Aorta (tissue), 5 donors: ENCODE measurements around the gene FGFR4. TPM values are rescaled to one million over a fixed set of nuclear protein-coding genes. Genes with fewer than 3 reads are reported as not detected.

ENCODE experiments used
- ATAC-seq: fragments of 200-7000 bp; cut with Tn5 transposase; one replicate; pipeline ENCODE4 v1.9.1; 2022; ENCODE audit warnings: moderate library complexity; ENCODE audit not compliant: low FRiP score
- DNase-seq, 2 donors: peaks; one replicate each; pipeline ENCODE4 v3.0.0-alpha.2; 2020
- H3K27ac ChIP-seq, 2 donors: one replicate each; pipeline ENCODE4 v1.5.1; 2013; ENCODE audit warnings: low read length in 2 of 2, mild to moderate bottlenecking in 2 of 2, moderate library complexity in 2 of 2, control low read depth in 1 of 2, inconsistent platforms in 1 of 2, low read depth in 1 of 2
- H3K27me3 ChIP-seq, 2 donors: one replicate each; pipeline ENCODE4 v1.6.1; 2013; ENCODE audit warnings: control low read depth in 1 of 2, low read length in 1 of 2, mild to moderate bottlenecking in 1 of 2, moderate library complexity in 1 of 2; ENCODE audit not compliant: insufficient read depth in 2 of 2, control insufficient read depth in 1 of 2
- H3K36me3 ChIP-seq, 2 donors: one replicate each; pipeline ENCODE4 v1.6.1; 2013; ENCODE audit warnings: control low read depth in 1 of 2, low read length in 1 of 2, mild to moderate bottlenecking in 1 of 2; ENCODE audit not compliant: insufficient read depth in 2 of 2, control insufficient read depth in 1 of 2
- H3K4me1 ChIP-seq, 2 donors: one replicate each; pipeline ENCODE4 v1.6.1; 2013; ENCODE audit warnings: low read length in 2 of 2, control low read depth in 1 of 2, mild to moderate bottlenecking in 1 of 2, moderate library complexity in 1 of 2; ENCODE audit not compliant: insufficient read depth in 2 of 2, control insufficient read depth in 1 of 2
- H3K4me3 ChIP-seq, 2 donors: one replicate each; pipeline ENCODE4 v1.5.1; 2013; ENCODE audit warnings: low read length in 2 of 2, control low read depth in 1 of 2, mild to moderate bottlenecking in 1 of 2
- H3K9me3 ChIP-seq: one replicate; pipeline ENCODE4 v1.6.1; 2013; ENCODE audit warnings: mild to moderate bottlenecking, low read length; ENCODE audit not compliant: control insufficient read depth
- WGBS, 2 donors: extraction: QIAGEN DNeasy Blood & Tissue Kit; methylation state at CpG; one replicate each; pipeline ENCODE4 v1.1.7; 2013; 5-methylcytosine and 5-hydroxymethylcytosine counted together
- intact Hi-C, 2 donors: fragments of 100-400 bp; cut with DNase I; formaldehyde crosslinking; loops; one replicate each; pipeline versions ENCODE4 v1.14.2 to v1.15.0; 2022
- polyA plus RNA-seq, 2 donors: library from polyadenylated mRNA; stranded (reverse); fragments of 200-250 nt; gene quantifications; one replicate each; pipeline ENCODE4 v1.2.3, GENCODE V29; 2013
- total RNA-seq, 2 donors: library from RNA; stranded (reverse); fragmentation: NEBNext Ultra II Directional; extraction: Animal tissue kit (Norgen Biotek cat#: 25700); gene quantifications; one replicate each; pipeline ENCODE4 v1.2.1, GENCODE V29; 2021
- donor health status: healthy with polysubstance abuse.
- donor health status: Bipolar disorder and iron deficiency.
- donor health status: DM: no; HTN: no; CAD: no.
- donor health status: DM: no; HTN: no; CAD: no.
- donor health status: DM: yes; HTN: yes; CAD: no.

The FGFR4 gene
- total and polyA plus RNA-seq, 4 donors = 0.18 to 0.57 (median 0.36) TPM

DNA sequence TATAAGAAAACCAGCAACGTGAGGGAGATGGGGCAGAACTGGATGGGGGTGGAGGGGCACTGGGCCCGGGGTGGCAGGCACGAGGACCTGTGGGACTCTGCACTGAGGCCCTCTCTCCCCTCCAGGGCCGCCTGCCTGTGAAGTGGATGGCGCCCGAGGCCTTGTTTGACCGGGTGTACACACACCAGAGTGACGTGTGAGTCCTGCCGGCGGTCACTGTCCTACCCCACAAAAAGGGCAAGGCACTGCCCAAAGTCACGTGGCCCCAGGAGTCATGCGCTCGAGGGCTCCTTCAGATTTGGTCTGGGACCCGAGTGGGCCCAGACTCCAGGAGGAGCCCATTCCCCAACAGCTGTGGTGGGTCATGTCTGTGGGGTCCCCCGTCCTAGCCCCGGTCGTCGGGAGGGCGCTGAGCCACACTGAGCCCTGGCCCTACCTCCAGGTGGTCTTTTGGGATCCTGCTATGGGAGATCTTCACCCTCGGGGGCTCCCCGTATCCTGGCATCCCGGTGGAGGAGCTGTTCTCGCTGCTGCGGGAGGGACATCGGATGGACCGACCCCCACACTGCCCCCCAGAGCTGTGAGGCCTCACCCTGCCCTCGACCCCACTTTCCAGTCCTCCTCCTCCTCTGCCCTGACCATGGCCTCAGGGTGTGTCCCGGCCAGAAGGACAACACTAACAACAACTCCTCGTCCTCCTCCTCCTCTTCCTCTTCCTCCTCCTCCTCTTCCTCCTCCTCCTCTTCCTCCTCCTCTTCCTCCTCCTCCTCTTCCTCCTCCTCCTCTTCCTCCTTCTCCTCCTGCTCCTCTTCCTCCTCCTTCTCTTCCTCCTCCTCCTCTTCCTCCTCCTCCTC lies 9.7 kb downstream of the FGFR4 start:
- ATAC-seq = no peak
- WGBS, 2 donors = 88 to 89% methylated on average over 27 to 29 of the region's 29 CpGs
- no peak overlapping the region for H3K4me3 ChIP-seq
- intact Hi-C loops = no loop called here
- H3K27ac ChIP-seq = no peak overlapping the region
- no peaks in the 10 kb centered on the region for H3K27me3 ChIP-seq
- no peaks in the 10 kb centered on the region for H3K4me1 ChIP-seq
- no peak for DNase-seq
- no peaks in the 10 kb centered on the region for H3K9me3 ChIP-seq
- no peaks in the 10 kb centered on the region for H3K36me3 ChIP-seq

DNA sequence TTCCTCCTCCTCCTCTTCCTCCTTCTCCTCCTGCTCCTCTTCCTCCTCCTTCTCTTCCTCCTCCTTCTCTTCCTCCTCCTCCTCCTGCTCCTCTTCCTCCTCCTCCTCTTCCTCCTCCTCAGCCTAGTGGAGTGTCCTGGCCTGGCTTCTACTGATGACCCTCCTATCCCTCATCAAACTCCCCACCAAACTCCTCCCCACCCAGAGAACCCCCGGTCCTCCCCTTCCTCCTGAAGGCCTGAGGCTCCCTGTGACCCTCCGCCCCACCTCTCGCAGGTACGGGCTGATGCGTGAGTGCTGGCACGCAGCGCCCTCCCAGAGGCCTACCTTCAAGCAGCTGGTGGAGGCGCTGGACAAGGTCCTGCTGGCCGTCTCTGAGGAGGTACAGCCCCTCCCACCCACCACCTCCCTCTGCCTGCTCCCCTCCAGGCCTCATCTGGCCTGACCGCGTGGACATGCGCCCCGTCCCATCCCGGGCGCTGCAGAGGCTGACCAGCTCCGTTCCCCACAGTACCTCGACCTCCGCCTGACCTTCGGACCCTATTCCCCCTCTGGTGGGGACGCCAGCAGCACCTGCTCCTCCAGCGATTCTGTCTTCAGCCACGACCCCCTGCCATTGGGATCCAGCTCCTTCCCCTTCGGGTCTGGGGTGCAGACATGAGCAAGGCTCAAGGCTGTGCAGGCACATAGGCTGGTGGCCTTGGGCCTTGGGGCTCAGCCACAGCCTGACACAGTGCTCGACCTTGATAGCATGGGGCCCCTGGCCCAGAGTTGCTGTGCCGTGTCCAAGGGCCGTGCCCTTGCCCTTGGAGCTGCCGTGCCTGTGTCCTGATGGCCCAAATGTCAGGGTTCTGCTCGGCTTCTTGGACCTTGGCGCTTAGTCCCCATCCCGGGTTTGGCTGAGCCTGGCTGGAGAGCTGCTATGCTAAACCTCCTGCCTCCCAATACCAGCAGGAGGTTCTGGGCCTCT lies 10.6 kb downstream of the FGFR4 start:
- no peak for DNase-seq
- intact Hi-C loops = no loop called here
- ATAC-seq = no peak
- Histone ChIP-seq H3K36me3 (no peaks in the 10 kb centered on the region), H3K4me3 (no peak overlapping the region), H3K27ac (no peak overlapping the region), H3K4me1 (no peaks in the 10 kb centered on the region), H3K9me3 (no peaks in the 10 kb centered on the region), H3K27me3 (no peaks in the 10 kb centered on the region)
- WGBS, 2 donors = 93 to 95% methylated on average over 29 to 30 of the region's 30 CpGs

DNA sequence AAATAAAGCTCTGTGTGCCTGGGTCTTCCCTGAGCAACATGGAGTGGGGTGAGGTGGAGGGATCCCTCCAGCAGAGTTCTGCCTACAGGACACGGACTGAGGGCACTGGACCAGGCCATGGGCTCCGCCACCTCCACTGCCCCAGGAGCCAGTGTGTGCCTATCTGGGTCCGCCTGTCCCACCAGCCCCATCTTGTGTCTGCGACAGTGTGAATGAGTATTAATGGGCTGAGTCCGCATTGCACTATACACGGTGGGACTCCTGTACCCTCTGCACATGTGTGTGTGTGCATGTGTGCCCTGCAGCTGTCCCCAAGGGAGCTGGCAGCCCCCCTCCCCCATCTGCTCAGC lies 11.4 kb downstream of the FGFR4 start:
- DNase-seq (no peak), ATAC-seq (no peak)
- H3K4me3 ChIP-seq = no peak overlapping the region
- intact Hi-C loops = no loop called here
- 77 to 81% methylated on average over 6 of the region's 6 CpGs for WGBS, 2 donors
- H3K27me3 ChIP-seq = no peaks in the 10 kb centered on the region
- no peaks in the 10 kb centered on the region for H3K36me3 ChIP-seq
- H3K4me1 ChIP-seq = no peaks in the 10 kb centered on the region
- no peaks in the 10 kb centered on the region for H3K9me3 ChIP-seq
- H3K27ac ChIP-seq = no peak overlapping the region

DNA sequence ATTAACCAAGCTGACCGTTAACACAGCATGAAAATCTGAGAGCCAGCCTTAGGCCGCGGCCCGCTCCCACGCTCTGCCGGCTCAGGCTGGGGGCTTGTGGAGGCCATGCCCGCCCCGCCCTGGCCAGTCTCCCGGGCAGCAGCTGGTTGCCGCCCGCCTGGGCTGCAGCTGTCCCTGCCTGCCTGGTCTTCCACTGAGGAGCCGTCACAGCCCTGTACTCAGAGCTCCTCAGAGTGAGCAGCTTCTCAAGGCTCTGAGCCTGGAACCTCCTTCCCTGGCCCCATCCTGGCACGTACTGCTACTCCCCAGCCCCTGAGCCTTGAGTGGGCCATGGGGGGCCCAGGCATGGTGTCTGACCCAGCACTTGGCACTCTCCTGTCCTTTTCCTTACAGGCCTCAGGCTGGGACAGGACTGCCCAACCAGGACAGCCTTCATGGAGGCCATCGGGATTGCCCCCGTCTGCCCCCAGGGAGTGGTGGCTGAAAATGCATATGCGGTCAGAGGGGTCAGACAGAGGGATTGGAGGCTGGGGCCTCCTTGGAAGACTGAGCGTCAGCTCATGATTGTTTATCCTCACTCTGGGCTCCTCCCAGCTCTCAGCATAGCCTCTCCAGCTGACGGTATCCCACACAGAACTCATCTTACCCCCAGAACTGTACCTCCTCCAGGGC lies 11.9 kb downstream of the FGFR4 start:
- ATAC-seq (peak; percentile 17), DNase-seq (no peak)
- no peaks in the 10 kb centered on the region for H3K9me3 ChIP-seq
- H3K27ac ChIP-seq = no peak overlapping the region
- intact Hi-C loops = no loop called here
- WGBS, 2 donors = 56 to 66% methylated on average over 18 of the region's 18 CpGs
- H3K27me3 ChIP-seq = no peaks in the 10 kb centered on the region
- no peak overlapping the region for H3K4me3 ChIP-seq
- H3K36me3 ChIP-seq = no peaks in the 10 kb centered on the region
- no peaks in the 10 kb centered on the region for H3K4me1 ChIP-seq

DNA sequence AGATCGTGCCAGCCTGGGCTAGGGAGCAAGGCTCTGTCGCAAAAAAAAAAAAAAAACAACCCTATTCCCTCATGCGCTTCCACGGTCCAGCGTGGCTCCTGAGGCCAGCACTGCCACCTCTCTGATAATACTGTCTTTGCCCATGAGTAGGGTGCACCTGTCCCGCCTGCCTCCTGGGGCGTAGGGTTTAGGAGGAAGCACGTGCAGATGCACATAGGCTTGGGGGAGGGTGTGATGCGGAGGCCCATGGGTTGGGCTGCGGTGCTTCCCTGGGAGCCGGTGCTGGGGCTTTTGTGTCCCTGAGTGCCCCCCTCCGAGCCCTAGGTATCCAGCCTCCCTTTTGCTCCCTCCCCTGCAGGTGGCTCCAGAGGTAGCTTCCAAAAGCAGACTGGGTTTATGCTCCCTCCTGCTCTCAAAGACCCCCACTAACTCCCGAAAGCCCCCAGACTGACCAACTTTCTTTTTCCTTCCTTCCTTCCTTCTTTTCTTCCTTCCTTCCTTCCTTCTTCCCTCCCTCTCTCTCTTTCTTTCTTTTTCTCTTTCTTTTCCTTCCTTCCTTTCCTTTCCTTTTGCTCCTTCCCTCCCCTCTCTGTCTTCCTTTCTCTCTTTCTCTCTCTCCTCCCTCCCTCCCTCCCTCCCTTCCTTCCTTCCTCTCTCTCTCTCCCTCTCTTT lies 12.8 kb downstream of the FGFR4 start:
- H3K9me3 ChIP-seq = no peaks in the 10 kb centered on the region
- 65 to 74% methylated on average over 13 of the region's 13 CpGs for WGBS, 2 donors
- intact Hi-C loops = no loop called here

DNA sequence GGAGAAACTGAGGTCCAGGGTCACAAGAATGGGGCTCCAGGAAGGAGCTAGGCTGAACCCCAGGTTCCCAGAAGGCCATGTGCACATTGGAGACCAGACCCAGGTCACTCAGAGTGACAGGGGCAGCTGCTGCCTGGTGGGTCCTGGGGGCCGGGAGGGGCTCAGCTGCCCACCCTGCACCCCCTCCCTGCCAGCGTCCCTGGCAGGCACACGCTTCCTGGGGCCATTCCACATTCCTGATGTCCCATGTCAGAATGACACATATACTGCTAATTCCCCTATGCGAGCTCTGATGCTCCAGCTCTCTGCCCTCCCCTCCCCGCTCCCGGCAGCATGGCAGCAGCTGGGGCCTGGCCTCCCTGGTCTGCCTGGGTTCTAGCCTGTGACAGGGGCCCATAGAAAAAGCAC lies 14.0 kb downstream of the FGFR4 start:
- H3K36me3 ChIP-seq = no peaks in the 10 kb centered on the region
- no peak for DNase-seq
- no peaks in the 10 kb centered on the region for H3K9me3 ChIP-seq
- ATAC-seq = no peak
- no peaks in the 10 kb centered on the region for H3K4me1 ChIP-seq
- H3K27me3 ChIP-seq = no peaks in the 10 kb centered on the region
- no peak overlapping the region for H3K4me3 ChIP-seq
- no peak overlapping the region for H3K27ac ChIP-seq
- WGBS, 2 donors = 27 to 42% methylated on average over 6 of the region's 6 CpGs
- intact Hi-C loops = no loop called here

More for the DNA sequence above, 12.8 kb downstream of the FGFR4 start:
- H3K36me3 ChIP-seq = no peaks in the 10 kb centered on the region
- ATAC-seq (no peak), DNase-seq (no peak)
- H3K27me3 ChIP-seq = no peaks in the 10 kb centered on the region
- H3K4me3 ChIP-seq = no peak overlapping the region
- no peak overlapping the region for H3K27ac ChIP-seq
- no peaks in the 10 kb centered on the region for H3K4me1 ChIP-seq

GRCh38 chr5:177103523-177104253 lies 17.0 kb downstream of the FGFR4 start:
- Histone ChIP-seq H3K27ac (no peak overlapping the region), H3K27me3 (no peaks in the 10 kb centered on the region), H3K36me3 (no peaks in the 10 kb centered on the region), H3K4me3 (no peak overlapping the region), H3K4me1 (no peaks in the 10 kb centered on the region), H3K9me3 (no peaks in the 10 kb centered on the region)
- WGBS, 2 donors = 52 to 56% methylated on average over 9 of the region's 9 CpGs
- intact Hi-C loops = no loop called here
- ATAC-seq = no peak
- no peak for DNase-seq
